ENCODE measurements around the gene FAM120B. TPM values are rescaled to one million over a fixed set of nuclear protein-coding genes. Genes with fewer than 3 reads are reported as not detected.

The FAM120B gene
- polyA plus RNA-seq, 1 experiment: 8.8 TPM

GRCh38 chr6:170294813-170295509, 11.6 kb upstream of the FAM120B start:
- POLR2A ChIA-PET: no interaction called here
- DNase-seq (ENCODE audit: low read depth): no peak
- Histone ChIP-seq H3K27me3 (ENCODE audit: control insufficient read depth, insufficient read depth, low read length) (peaks cover 43% of the 10 kb centered on the region), H3K36me3 (ENCODE audit: control insufficient read depth, insufficient read depth, low read length) (no peaks in the 10 kb centered on the region), H3K4me3 (ENCODE audit: low read depth, low read length) (peak overlapping the region; percentile 43)
- TF ChIP-seq CTCF (IDR thresholded peaks at IDR 0.05; ENCODE audit: insufficient read depth, low read depth, low read length): no peak
- CTCF ChIA-PET: no interaction called here

GRCh38 chr6:170295510-170296422, 10.8 kb upstream of the FAM120B start:
- CTCF ChIA-PET: interaction anchor here (2.2 kb wide), 1 partner anchor 221 kb away, joined by 5 read pairs; no protein-coding TSS in a partner anchor
- Histone ChIP-seq H3K27me3 (ENCODE audit: control insufficient read depth, insufficient read depth, low read length) (peaks cover 43% of the 10 kb centered on the region), H3K4me3 (ENCODE audit: low read depth, low read length) (peak overlapping the region; percentile 43), H3K36me3 (ENCODE audit: control insufficient read depth, insufficient read depth, low read length) (no peaks in the 10 kb centered on the region)
- no peak for DNase-seq (ENCODE audit: low read depth)
- no peak for TF ChIP-seq CTCF (IDR thresholded peaks at IDR 0.05; ENCODE audit: insufficient read depth, low read depth, low read length)
- POLR2A ChIA-PET: no interaction called here

- Histone ChIP-seq H3K4me3 (ENCODE audit: low read depth, low read length) (no peak overlapping the region), H3K27me3 (ENCODE audit: control insufficient read depth, insufficient read depth, low read length) (peaks cover 43% of the 10 kb centered on the region), H3K36me3 (ENCODE audit: control insufficient read depth, insufficient read depth, low read length) (no peaks in the 10 kb centered on the region)
- ChIA-PET POLR2A (no interaction called here), CTCF (interaction anchor here (2.2 kb wide), 1 partner anchor 221 kb away, joined by 5 read pairs; no protein-coding TSS in a partner anchor)
- TF ChIP-seq CTCF (IDR thresholded peaks at IDR 0.05; ENCODE audit: insufficient read depth, low read depth, low read length): no peak
- DNase-seq (ENCODE audit: low read depth): no peak
Measured at GRCh38 chr6:170296423-170296745, 10.2 kb upstream of the FAM120B start.

GRCh38 chr6:170296746-170297575, 9.6 kb upstream of the FAM120B start:
- ChIA-PET CTCF (interaction anchor here (2.2 kb wide), 1 partner anchor 220 kb away, joined by 5 read pairs; no protein-coding TSS in a partner anchor), POLR2A (no interaction called here)

More at GRCh38 chr6:170296746-170297575, 9.6 kb upstream of the FAM120B start:
- H3K36me3 ChIP-seq (ENCODE audit: control insufficient read depth, insufficient read depth, low read length): no peaks in the 10 kb centered on the region
- DNase-seq (ENCODE audit: low read depth): no peak
- TF ChIP-seq CTCF (IDR thresholded peaks at IDR 0.05; ENCODE audit: insufficient read depth, low read depth, low read length): no peak
- H3K27me3 ChIP-seq (ENCODE audit: control insufficient read depth, insufficient read depth, low read length): peaks cover 41% of the 10 kb centered on the region
- no peak overlapping the region for H3K4me3 ChIP-seq (ENCODE audit: low read depth, low read length)
